ENCODE measurements around the gene OGT. TPM values are rescaled to one million over a fixed set of nuclear protein-coding genes. Genes with fewer than 3 reads are reported as not detected.
"Not testable (repeated sequence)": the region's sequence is repeated elsewhere in the genome, so short reads cannot be mapped to it uniquely, and the experiment has no call there.

The OGT gene
- total and polyA plus RNA-seq, 5 experiments from 2014 or later, result 29.7 to 675 (median 32.7) TPM

DNA sequence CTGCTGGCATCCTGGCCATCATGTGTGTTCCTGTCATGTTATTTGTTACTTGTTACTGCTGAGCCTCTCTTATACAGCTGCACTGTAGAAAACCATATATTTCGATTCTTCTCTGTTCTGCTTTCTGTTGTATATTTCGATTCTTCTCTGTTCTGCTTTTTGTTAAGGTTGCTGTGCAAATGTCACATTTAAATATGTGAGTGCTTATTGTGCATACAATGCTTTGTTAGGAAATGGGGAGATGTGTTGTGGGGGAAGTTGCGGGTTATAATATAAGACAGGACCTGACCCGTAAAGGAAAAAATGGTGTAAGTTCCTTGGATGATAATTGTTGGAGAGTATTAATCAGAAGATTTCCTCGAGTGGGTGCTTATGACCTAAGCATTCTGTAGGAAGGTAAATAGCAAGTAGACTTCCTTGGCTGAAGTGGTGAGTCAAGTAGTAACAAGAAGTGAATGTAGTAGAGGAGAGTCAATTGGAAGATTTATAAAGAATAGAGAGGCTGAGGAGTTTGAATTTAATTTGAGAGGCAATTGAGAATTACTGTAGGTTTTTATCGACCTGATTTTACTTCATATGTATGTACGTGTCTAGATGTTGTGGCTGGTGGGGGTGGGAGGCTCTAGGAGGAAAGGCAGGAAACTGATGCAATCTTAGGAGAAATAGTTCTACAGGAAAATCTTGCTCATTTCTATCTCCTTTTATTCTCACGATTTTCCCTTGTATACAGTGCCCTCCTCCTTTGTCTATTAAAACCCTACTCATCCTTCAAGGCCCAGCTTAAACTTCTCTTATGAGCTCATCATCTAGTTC lies 8.5 kb downstream of the OGT start:
- Mint-ChIP-seq H3K4me3 (peak overlapping the region; percentile 43 to 99 (median 78)), H3K36me3 (peaks cover 3 to 88% (median 13%) of the 10 kb centered on the region in 3 donors), H3K27me3 (no peaks in the 10 kb centered on the region), H3K4me1 (peaks cover 22 to 85% (median 58%) of the 10 kb centered on the region in 4 donors), H3K9me3 (no peaks in the 10 kb centered on the region), H3K27ac (peak overlapping the region; percentile 10 to 93 (median 68))
- POLR2A ChIA-PET, result interaction anchor here (0.7 to 5.4 kb wide), 2 partner anchors 8 to 1106 kb away, joined by 4 to 47 read pairs; partner anchors contain the start of gene OGT
- DNase-seq, result no peak
- ATAC-seq, result peak in 1 of 2 donors; percentile 28

DNA sequence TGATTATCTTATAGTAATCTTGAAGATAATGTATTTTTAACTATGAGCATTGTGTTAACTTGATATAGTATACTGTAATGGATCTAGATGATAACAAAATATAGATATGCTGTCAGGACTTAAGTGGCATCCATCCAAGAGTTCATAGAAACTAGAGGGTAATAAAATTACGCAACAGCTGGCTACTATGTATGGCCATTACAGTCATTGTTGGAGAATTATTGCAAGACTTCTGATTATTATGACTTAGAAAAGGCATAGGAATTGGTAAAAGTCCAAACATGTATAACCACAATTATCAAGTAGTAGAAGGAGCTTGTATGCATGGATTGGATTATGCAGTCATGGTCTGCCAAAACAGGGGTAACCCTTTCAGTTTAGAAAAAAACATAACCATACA lies 9.5 kb downstream of the OGT start:
- Mint-ChIP-seq H3K4me3 (peak overlapping the region in 8 of 10 donors; percentile 23 to 99 (median 78)), H3K9me3 (no peaks in the 10 kb centered on the region), H3K27ac (peak overlapping the region in 7 of 10 donors; percentile 5 to 81 (median 43)), H3K36me3 (peaks cover 0 to 88% (median 14%) of the 10 kb centered on the region in 3 donors), H3K4me1 (peaks cover 21 to 78% (median 57%) of the 10 kb centered on the region in 4 donors), H3K27me3 (no peaks in the 10 kb centered on the region)
- DNase-seq (no peak), ATAC-seq (no peak)
- POLR2A ChIA-PET, result interaction anchor here (0.6 to 5.4 kb wide), 2 partner anchors 9 to 99 kb away, joined by 3 to 47 read pairs; partner anchors contain the start of gene OGT

DNA sequence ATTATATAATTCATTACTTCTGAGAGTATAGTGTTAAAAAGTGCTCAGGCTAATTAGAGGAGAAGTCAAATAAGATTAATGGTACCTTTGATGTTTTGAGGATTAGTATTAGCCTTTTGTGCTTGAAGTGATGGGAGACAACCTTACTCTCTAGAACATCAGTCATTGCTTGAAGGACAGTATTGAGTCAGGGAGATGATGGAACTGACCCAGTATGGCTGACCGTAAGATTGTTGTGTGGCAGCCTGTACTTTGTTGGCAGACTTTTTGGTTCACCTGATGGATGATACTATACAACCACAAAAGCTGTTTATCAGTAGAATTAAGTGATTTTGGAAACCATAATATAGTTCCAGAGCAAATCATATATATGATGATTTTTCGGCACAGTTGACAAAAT lies 9.9 kb downstream of the OGT start:
- ATAC-seq, result no peak
- POLR2A ChIA-PET, result interaction anchor here (0.6 to 5.4 kb wide), 3 partner anchors 9 to 99 kb away, joined by 3 to 47 read pairs (median 3); partner anchors contain the start of gene OGT
- Mint-ChIP-seq H3K36me3 (peaks cover 0 to 88% (median 14%) of the 10 kb centered on the region in 3 donors), H3K27ac (peak overlapping the region in 7 of 10 donors; percentile 2 to 73 (median 29)), H3K27me3 (no peaks in the 10 kb centered on the region), H3K9me3 (no peaks in the 10 kb centered on the region), H3K4me1 (peaks cover 21 to 75% (median 57%) of the 10 kb centered on the region in 4 donors), H3K4me3 (peak overlapping the region in 9 of 10 donors; percentile 16 to 99 (median 75))
- no peak for DNase-seq

DNA sequence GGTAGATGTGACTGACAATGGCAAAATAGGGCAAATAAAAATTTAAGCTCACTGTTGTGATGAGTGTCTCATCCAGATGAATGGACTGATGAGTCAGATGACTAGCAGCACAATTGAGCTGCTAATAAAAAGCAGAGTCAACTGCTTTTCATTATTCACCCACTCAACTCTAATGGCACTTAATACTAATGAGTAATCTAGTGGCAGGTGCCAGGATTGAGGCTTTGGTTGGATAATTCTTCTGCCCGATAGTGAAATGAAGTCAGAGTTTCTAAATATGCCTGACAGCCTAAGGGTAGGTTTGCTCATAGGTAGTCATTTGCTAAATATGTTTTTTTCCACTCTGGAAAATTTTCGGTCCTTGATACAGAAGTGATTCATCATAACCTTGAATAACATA lies 10.4 kb downstream of the OGT start:
- ATAC-seq (peak in 1 of 2 donors; percentile 11), DNase-seq (no peak)
- H3K9me3 Mint-ChIP-seq, result no peaks in the 10 kb centered on the region
- H3K36me3 Mint-ChIP-seq, result peaks cover 0 to 88% (median 14%) of the 10 kb centered on the region in 3 donors
- POLR2A ChIA-PET, result interaction anchor here (0.7 to 5.4 kb wide), 2 partner anchors 10 to 66 kb away, joined by 3 to 47 read pairs; partner anchors contain the start of gene OGT
- no peaks in the 10 kb centered on the region for H3K27me3 Mint-ChIP-seq
- peaks cover 21 to 73% (median 58%) of the 10 kb centered on the region in 4 donors for H3K4me1 Mint-ChIP-seq
- H3K4me3 Mint-ChIP-seq, result peak overlapping the region in 9 of 10 donors; percentile 16 to 97 (median 71)
- H3K27ac Mint-ChIP-seq, result peak overlapping the region in 6 of 10 donors; percentile 2 to 73 (median 50)

DNA sequence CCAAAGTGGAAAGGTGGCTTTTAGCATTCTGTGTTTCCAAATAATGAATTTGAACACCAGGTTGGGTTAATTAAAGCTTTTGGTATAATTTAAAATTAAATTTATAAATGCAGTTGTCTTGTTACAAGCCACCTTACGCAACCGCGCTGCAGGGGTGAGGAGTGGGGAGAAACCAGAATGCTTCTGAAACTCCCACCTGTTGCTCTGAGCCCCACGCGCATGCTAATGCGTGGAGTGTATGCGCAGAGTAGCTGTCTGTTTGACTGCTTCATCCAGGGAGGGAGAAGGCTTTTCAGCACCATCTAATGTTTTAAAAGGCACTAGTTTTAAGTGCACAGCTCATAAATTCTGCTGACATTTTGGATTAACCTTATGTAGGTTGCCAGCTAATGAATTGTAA lies 12.5 kb downstream of the OGT start:
- H3K4me1 Mint-ChIP-seq, result peaks cover 21 to 69% (median 47%) of the 10 kb centered on the region in 4 donors
- no peaks in the 10 kb centered on the region for H3K9me3 Mint-ChIP-seq
- H3K4me3 Mint-ChIP-seq, result peak overlapping the region in 7 of 10 donors; percentile 20 to 57 (median 37)
- POLR2A ChIA-PET, result interaction anchor here (0.6 to 5.4 kb wide), 4 partner anchors 9 to 193 kb away, joined by 3 to 47 read pairs (median 4); partner anchors contain the start of gene OGT
- ATAC-seq, result peak; percentile 40 to 78
- DNase-seq, result peak in 4 of 10 donors; percentile 18 to 32 (median 24)
- peak overlapping the region in 4 of 10 donors; percentile 27 to 66 (median 52) for H3K27ac Mint-ChIP-seq
- H3K27me3 Mint-ChIP-seq, result no peaks in the 10 kb centered on the region
- H3K36me3 Mint-ChIP-seq, result peaks cover 0 to 81% (median 14%) of the 10 kb centered on the region in 3 donors

DNA sequence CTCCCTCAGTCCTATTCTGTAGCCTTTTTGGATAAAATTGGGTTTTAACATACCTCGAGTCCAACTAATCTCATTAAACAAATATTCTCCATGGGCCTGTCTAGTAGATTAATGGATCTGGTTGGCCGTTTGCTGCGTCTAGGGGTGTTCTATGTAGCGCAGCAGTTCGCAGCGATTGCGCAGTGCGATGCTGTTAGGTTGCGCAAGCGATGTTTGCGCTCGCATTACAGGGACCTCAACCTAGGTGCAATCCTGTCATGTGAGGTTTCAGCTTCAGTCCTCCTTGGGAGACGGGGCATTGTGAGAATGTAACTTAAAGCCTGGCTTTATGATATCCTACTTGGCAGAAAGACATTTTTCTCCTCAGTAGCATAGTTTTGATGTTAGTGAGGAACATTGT lies 14.0 kb downstream of the OGT start:
- peak overlapping the region in 2 of 10 donors; percentile 4 to 10 for H3K27ac Mint-ChIP-seq
- peaks cover 12 to 59% (median 39%) of the 10 kb centered on the region in 4 donors for H3K4me1 Mint-ChIP-seq
- peak overlapping the region in 1 of 10 donors; percentile 13 for H3K4me3 Mint-ChIP-seq

DNA sequence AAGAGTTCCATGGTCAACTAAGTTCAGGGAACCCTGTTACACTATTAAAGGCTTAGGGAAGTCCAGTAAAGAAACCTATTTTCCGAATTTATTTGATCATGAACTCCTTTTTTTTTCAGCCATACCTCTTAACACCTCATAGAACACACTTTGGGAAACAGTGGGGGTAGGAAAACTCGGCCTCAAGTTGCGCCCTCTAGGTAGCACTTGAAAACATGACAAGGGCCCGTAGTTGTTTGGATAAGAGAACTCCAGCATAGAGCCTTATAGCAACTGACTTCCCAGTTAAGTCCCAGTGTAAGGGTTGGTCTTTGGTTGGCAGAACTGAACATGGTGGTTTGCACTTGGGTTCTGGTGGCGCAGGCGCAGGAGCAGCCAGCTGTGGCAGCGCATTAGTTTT lies 14.4 kb downstream of the OGT start:
- Mint-ChIP-seq H3K9me3 (no peaks in the 10 kb centered on the region), H3K4me1 (peaks cover 9 to 54% (median 34%) of the 10 kb centered on the region in 4 donors), H3K36me3 (peaks cover 0 to 82% (median 10%) of the 10 kb centered on the region in 3 donors), H3K4me3 (no peak overlapping the region), H3K27ac (peak overlapping the region in 2 of 10 donors; percentile 6 to 10), H3K27me3 (no peaks in the 10 kb centered on the region)
- ATAC-seq (no peak), DNase-seq (no peak)
- POLR2A ChIA-PET, result no interaction called here

More for the DNA sequence above, 14.0 kb downstream of the OGT start:
- H3K9me3 Mint-ChIP-seq, result no peaks in the 10 kb centered on the region
- no peak for DNase-seq
- no peak for ATAC-seq
- H3K27me3 Mint-ChIP-seq, result no peaks in the 10 kb centered on the region
- H3K36me3 Mint-ChIP-seq, result peaks cover 0 to 84% (median 10%) of the 10 kb centered on the region in 3 donors
- POLR2A ChIA-PET, result interaction anchor here (5.4 kb wide), 1 partner anchor 13 kb away, joined by 47 read pairs; the partner anchor contains the start of gene OGT

DNA sequence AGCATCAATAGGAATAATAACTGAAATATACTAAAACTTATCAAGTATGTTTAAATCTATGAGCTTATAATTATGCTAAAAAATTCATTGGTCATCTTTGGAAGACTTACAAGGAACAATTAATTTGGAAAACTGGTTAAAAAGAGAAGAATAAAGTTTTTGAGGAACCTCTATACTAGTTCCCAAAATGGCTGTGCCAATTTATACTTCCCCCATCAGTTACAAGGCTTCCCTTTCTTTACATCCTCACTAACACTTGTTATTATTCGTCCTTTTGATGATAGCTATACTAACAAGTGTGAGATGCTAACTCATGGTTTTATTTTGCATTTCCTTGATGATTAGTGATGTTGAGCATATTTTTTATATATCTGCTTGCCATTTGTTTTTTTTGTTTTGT lies 17.1 kb downstream of the OGT start:
- POLR2A ChIA-PET, result interaction anchor here (0.8 to 2.6 kb wide), 3 partner anchors 13 to 16 kb away, joined by 3 to 11 read pairs (median 3); no protein-coding TSS in a partner anchor
- no peak overlapping the region for H3K4me3 Mint-ChIP-seq
- H3K36me3 Mint-ChIP-seq, result peaks cover 0 to 78% (median 10%) of the 10 kb centered on the region in 3 donors
- H3K9me3 Mint-ChIP-seq, result no peaks in the 10 kb centered on the region
- H3K4me1 Mint-ChIP-seq, result peaks cover 4 to 38% (median 16%) of the 10 kb centered on the region in 4 donors
- no peak for ATAC-seq
- DNase-seq, result no peak
- H3K27me3 Mint-ChIP-seq, result no peaks in the 10 kb centered on the region
- peak overlapping the region in 2 of 10 donors; percentile 26 to 57 for H3K27ac Mint-ChIP-seq

DNA sequence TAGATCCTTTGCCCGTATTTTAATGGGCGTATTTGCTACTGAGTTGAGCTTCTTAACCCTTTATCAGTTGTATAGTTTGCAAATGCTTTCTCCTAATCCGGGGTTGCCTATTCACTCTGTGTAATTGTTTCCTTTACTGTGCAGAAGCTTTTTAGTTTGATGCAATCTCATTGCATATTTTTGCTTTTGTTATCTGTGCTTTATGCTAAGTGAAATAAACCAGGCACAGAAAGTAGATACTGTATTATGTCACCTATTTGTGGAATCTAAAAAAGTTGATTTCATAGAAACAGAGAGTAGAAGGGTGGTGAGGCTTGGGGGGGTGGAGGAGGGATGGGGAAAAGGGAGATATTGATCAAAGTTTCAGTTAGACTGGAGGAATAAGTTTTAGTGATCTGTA lies 17.7 kb downstream of the OGT start:
- Mint-ChIP-seq H3K4me1 (peaks cover 0 to 41% (median 15%) of the 10 kb centered on the region in 4 donors), H3K27ac (peak overlapping the region in 5 of 10 donors; percentile 2 to 66 (median 40)), H3K4me3 (no peak overlapping the region), H3K36me3 (peaks cover 0 to 79% (median 10%) of the 10 kb centered on the region in 3 donors), H3K27me3 (no peaks in the 10 kb centered on the region), H3K9me3 (no peaks in the 10 kb centered on the region)
- DNase-seq (no peak), ATAC-seq (no peak)
- POLR2A ChIA-PET, result interaction anchor here (1.0 to 2.6 kb wide), 3 partner anchors 14 to 18 kb away, joined by 3 to 11 read pairs (median 7); partner anchors contain the start of gene OGT

DNA sequence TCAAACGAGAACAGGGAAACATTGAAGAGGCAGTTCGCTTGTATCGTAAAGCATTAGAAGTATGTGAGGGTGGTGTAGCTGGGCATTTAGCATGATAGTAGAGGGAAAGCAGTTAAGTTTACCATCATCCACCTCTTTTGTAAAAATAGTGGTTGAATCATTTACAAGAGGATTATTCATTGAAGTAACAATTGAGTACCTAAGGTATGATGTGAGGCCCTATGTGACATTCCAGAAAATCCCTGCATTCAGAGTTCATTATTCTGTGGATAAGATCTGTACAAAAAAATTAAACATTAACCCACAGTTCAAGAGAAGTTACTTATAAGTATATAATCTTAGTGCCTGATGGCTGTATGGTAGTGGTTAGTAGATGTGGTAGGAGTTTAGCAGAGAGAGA lies 23.1 kb downstream of the OGT start:
- Mint-ChIP-seq H3K36me3 (peaks cover 0 to 82% (median 0%) of the 10 kb centered on the region in 3 donors), H3K9me3 (no peaks in the 10 kb centered on the region), H3K4me1 (peaks cover 3 to 17% (median 10%) of the 10 kb centered on the region in 4 donors), H3K27me3 (no peaks in the 10 kb centered on the region), H3K27ac (peak overlapping the region in 5 of 10 donors; percentile 29 to 82 (median 53)), H3K4me3 (peak overlapping the region in 1 of 10 donors; percentile 33)
- POLR2A ChIA-PET, result interaction anchor here (0.9 kb wide), 1 partner anchor 20 kb away, joined by 3 read pairs; no protein-coding TSS in a partner anchor
- ATAC-seq (no peak), DNase-seq (no peak)

DNA sequence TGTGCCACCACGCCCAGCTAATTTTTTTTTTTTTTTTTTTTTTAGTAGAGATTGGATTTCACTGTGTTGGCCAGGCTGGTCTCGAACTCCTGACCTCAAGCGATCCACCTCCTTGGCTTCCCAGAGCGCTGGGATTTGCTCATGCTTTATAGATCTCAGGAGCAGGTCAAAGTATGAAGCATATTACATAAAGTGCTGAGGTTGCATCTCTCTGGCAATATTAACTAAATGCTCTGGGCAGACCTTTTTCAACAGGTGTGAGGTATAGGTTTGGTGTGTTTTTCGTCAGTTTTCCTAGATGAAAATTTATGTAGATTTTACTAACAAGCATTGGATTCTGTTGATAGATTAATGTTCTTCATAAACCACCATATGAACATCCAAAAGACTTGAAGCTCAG lies 26.0 kb downstream of the OGT start:
- DNase-seq (no peak), ATAC-seq (no peak)
- Mint-ChIP-seq H3K9me3 (no peaks in the 10 kb centered on the region), H3K27me3 (no peaks in the 10 kb centered on the region), H3K36me3 (peaks cover 0 to 86% (median 8%) of the 10 kb centered on the region in 3 donors), H3K4me1 (peaks cover 1 to 20% (median 13%) of the 10 kb centered on the region in 4 donors), H3K4me3 (no peak overlapping the region), H3K27ac (peak overlapping the region in 2 of 10 donors; percentile 4 to 37)
- POLR2A ChIA-PET, result no interaction called here

DNA sequence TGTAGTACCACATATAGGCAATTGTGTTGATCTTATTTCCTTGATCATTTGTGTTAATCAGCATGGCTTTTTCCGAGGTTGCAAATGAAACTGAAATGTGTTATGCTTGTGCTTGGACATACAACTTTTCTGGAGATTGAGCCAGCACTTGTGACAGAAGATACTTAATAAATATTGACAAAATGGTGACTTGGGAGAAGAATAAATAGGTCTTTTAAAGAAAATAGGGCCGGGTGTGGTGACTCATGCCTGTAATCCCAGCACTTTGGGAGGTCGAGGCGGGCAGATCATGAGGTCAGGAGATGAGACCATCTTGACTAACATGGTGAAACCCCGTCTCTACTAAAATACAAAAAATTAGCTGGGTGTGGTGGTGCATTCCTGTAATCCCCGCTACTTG lies 26.9 kb downstream of the OGT start:
- POLR2A ChIA-PET, result interaction anchor here (0.6 kb wide), 1 partner anchor 135 kb away, joined by 5 read pairs; no protein-coding TSS in a partner anchor
- H3K9me3 Mint-ChIP-seq, DNase-seq, H3K27me3 Mint-ChIP-seq, ATAC-seq, H3K4me3 Mint-ChIP-seq: not testable (repeated sequence)
- Mint-ChIP-seq H3K4me1 (peaks cover 1 to 22% (median 13%) of the 10 kb centered on the region in 4 donors), H3K27ac (peak overlapping the region in 2 of 10 donors; percentile 39 to 44), H3K36me3 (peaks cover 0 to 87% (median 12%) of the 10 kb centered on the region in 3 donors)
